Pancreas (tissue), 10 donors: ENCODE data around the gene ODF4. TPM values are rescaled to one million over a fixed set of nuclear protein-coding genes. Genes with fewer than 3 reads are reported as not detected.
"Not testable (repeated sequence)": the region's sequence is repeated elsewhere in the genome, so short reads cannot be mapped to it uniquely, and the experiment has no call there.

ENCODE experiments used
- ATAC-seq, 4 donors: fragments of 200-7000 bp; cut with Tn5 transposase; one replicate each; pipeline versions ENCODE4 v1.8.0 to v1.9.1; 2020; ENCODE audit warnings: mild to moderate bottlenecking in 4 of 4, moderate library complexity in 4 of 4
- DNase-seq, 6 donors: peaks; one replicate each; pipeline ENCODE4 v3.0.0-alpha.2; 2020
- FAIRE-seq: peaks from 2 replicates; lab custom pipeline; 2012; peaks lifted over from hg19 to GRCh38; lab: Jason Lieb, UNC
- H3K27ac ChIP-seq, 4 donors: fragments of 200-600 bp; sonication (generic); 1 replicate in 3 of 4; 2 replicates in 1 of 4; pipeline versions ENCODE4 v1.5.0 to v1.8.0; 2020
- H3K27me3 ChIP-seq, 4 donors: fragments of 200-600 bp; one replicate each; pipeline ENCODE4 v1.8.0; 2021
- H3K36me3 ChIP-seq, 3 donors: fragments of 200-600 bp; sonication (generic) in 1 of 3; one replicate each; pipeline versions ENCODE4 v1.5.0 to v1.8.0; 2020 to 2021
- H3K4me1 ChIP-seq, 3 donors: fragments of 200-600 bp; one replicate each; pipeline ENCODE4 v1.8.0; 2021
- H3K4me3 ChIP-seq, 4 donors: fragments of 200-600 bp; sonication (generic) in 2 of 4; one replicate each; pipeline versions ENCODE4 v1.5.0 to v1.8.0; 2020 to 2021
- H3K9me3 ChIP-seq, 4 donors: fragments of 200-600 bp; one replicate each; pipeline ENCODE4 v1.8.0; 2021
- WGBS, 2 donors: extraction: QIAGEN DNeasy Blood & Tissue Kit; methylation state at CpG; one replicate each; pipeline ENCODE4 v1.1.7; 2013; 5-methylcytosine and 5-hydroxymethylcytosine counted together
- intact Hi-C, 3 donors: fragments of 100-400 bp; cut with DNase I; formaldehyde crosslinking; loops; one replicate each; pipeline versions ENCODE4 v1.11.1 to v1.14.2; 2022
- polyA plus RNA-seq, 2 donors: library from polyadenylated mRNA; stranded (reverse); fragments of 200-250 nt; gene quantifications; one replicate each; pipeline ENCODE4 v1.2.3, GENCODE V29; 2013
- total RNA-seq, 6 donors: library from RNA; stranded (reverse); fragmentation: NEBNext Ultra II Directional in 4 of 6; extraction: Animal tissue kit (Norgen Biotek cat#: 25700) in 4 of 6; gene quantifications; one replicate each; pipeline versions ENCODE4 v1.2.1 to v1.2.4, GENCODE V29; 2021 to 2023
- TF ChIP-seq, protein P1 (sequence below), 4 donors: fragments of 200-600 bp; sonication (generic) in 3 of 4; IDR thresholded peaks; one replicate each; pipeline versions ENCODE4 v1.5.0 to v1.8.0; 2021; ENCODE audit warnings: antibody characterized with exemption in 4 of 4
- donor health status: healthy with polysubstance abuse.
- donor health status: DM: no; HTN: no; CAD: no; lungs with moderate emphysema.
- donor health status: DM: no; HTN: no; CAD: no.
- donor health status: control.
- donor health status: control.
- donor health status: Bipolar disorder and iron deficiency.
- donor health status: DM: yes; HTN: yes; CAD: no.
- donor health status: DM: no; HTN: no; CAD: no.
- donor health status: DM: no; HTN: no; CAD: no.
- donor health status: DM: yes; HTN: yes; CAD: no.

Gene ODF4
- total and polyA plus RNA-seq, 8 donors: not detected

DNA sequence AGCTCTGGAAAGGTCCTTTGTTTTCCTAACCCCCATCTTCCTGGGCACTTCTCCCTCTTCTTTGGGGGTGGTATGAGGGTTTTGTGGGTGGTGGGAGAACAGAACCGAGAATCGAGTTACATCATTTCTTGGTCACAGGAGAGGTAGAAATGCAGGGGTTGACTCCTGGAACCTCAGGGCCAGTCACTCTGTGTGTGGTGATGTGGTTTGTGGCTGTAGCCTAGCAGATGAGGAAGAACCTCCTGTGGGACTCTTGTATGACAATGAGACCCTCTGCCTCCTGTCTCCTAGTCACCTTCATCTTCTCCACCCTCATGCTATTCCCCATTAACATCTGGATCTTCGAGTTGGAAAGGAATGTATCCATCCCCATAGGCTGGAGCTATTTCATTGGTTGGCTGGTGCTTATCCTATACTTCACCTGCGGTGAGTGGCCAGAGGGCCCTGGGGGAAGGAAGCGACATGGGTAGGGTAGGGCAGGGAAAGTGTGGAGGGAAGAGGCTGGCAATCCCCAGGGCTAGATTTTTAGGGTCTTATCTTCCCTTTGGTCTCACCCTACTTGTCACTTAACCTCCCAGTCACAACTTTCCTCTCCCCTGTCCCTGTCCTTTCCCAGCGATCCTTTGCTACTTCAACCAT lies 5.5 kb downstream of the ODF4 start:
- DNase-seq (no peak), ATAC-seq (no peak), FAIRE-seq (no peak)
- no peak overlapping the region for H3K4me3 ChIP-seq
- WGBS, 2 donors: 53 to 64% methylated on average over 6 of the region's 6 CpGs
- no peaks in the 10 kb centered on the region for H3K9me3 ChIP-seq
- TF ChIP-seq, protein P1, sequence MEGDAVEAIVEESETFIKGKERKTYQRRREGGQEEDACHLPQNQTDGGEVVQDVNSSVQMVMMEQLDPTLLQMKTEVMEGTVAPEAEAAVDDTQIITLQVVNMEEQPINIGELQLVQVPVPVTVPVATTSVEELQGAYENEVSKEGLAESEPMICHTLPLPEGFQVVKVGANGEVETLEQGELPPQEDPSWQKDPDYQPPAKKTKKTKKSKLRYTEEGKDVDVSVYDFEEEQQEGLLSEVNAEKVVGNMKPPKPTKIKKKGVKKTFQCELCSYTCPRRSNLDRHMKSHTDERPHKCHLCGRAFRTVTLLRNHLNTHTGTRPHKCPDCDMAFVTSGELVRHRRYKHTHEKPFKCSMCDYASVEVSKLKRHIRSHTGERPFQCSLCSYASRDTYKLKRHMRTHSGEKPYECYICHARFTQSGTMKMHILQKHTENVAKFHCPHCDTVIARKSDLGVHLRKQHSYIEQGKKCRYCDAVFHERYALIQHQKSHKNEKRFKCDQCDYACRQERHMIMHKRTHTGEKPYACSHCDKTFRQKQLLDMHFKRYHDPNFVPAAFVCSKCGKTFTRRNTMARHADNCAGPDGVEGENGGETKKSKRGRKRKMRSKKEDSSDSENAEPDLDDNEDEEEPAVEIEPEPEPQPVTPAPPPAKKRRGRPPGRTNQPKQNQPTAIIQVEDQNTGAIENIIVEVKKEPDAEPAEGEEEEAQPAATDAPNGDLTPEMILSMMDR (IDR thresholded peaks at IDR 0.05): no peak
- no peaks in the 10 kb centered on the region for H3K27me3 ChIP-seq
- H3K27ac ChIP-seq: no peak overlapping the region
- intact Hi-C loops: no loop called here
- H3K36me3 ChIP-seq: no peaks in the 10 kb centered on the region
- no peaks in the 10 kb centered on the region for H3K4me1 ChIP-seq

DNA sequence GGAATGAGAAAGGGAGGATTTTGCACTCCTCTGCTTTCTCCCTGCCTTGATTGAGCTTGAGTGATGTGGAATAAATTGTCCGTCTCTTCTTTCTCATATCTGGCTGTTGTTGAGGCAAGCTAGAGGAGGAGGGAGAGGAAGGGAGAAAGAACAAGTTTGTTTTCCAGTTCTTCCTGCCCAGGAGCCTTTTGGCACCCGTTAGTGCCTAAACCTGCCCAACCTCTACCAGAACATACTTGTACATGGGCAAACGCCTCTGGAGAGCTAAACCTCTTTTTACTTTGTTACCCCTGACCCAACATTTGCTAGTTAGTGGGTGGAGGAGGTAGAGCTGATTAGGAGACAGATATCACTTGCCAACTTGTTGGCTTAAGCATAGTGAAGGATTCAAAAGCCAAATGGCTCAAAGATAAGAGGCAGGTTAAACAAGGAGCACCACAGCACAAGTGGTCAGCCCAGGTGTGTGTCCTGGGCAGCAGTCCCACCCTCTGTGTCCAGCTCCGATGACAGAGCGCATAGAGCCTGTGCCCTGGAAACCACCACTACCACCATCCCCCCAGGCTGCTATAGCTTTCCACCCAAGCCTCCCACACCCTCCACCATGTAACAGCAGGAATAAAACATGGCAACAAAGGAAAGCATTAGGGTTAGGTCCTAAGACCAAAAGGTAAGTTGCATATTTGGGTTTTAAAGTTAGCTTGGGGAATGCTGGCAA lies 6.5 kb downstream of the ODF4 start:
- Histone ChIP-seq H3K4me1 (no peaks in the 10 kb centered on the region), H3K36me3 (no peaks in the 10 kb centered on the region), H3K4me3 (no peak overlapping the region), H3K27me3 (no peaks in the 10 kb centered on the region), H3K27ac (no peak overlapping the region), H3K9me3 (no peaks in the 10 kb centered on the region)
- DNase-seq: no peak
- FAIRE-seq: no peak
- TF ChIP-seq, protein P1 (IDR thresholded peaks at IDR 0.05): no peak
- peak in 1 of 4 donors; percentile 37 for ATAC-seq
- intact Hi-C loops: no loop called here
- WGBS, 2 donors: 19 to 22% methylated on average over 5 of the region's 5 CpGs

DNA sequence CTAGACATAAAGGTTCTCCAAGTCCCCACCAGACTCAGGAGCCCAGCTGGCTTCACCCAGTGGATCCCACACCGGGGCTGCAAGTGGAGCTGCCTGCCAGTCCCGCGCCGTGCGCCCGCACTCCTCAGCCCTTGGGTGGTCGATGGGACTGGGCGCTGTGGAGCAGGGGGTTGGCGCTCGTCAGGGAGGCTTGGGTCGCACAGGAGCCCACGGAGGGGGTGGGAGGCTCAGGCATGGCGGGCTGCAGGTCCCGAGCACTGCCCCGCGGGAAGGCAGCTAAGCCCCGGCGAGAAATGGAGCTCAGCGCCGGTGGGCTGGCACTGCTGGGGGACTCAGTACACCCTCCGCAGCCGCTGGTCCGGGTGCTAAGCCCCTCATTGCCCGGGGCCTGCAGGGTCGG lies 7.4 kb downstream of the ODF4 start:
- ATAC-seq, H3K4me1 ChIP-seq, H3K4me3 ChIP-seq, DNase-seq, intact Hi-C loops, H3K27ac ChIP-seq, H3K36me3 ChIP-seq, H3K27me3 ChIP-seq, H3K9me3 ChIP-seq, FAIRE-seq: not testable (repeated sequence)
- WGBS, 2 donors: 37 to 48% methylated on average over 23 to 25 of the region's 25 CpGs

DNA sequence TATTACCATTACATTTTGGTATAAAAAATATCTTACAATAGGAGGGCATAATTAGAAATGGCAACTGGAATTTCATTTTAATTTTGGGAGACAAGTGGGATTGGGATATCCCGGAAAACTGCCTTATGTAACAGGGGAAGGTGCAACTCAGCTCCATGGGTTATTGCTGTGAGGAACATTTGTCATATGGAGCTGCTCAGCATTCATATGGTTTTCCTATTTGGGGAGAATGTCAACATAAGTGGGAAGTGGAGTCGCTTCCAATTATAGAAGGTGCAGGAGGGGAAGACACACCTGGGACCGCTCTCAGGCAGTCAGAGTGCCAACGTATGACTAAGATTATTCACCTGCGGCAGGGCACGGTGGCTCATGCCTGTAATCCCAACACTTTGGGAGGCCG lies 10.7 kb downstream of the ODF4 start:
- TF ChIP-seq, protein P1 (IDR thresholded peaks at IDR 0.05): no peak
- DNase-seq (no peak), FAIRE-seq (no peak), ATAC-seq (peak in 1 of 4 donors; percentile 35)
- no peaks in the 10 kb centered on the region for H3K9me3 ChIP-seq
- H3K27ac ChIP-seq: no peak overlapping the region
- no peaks in the 10 kb centered on the region for H3K36me3 ChIP-seq
- WGBS, 2 donors: 32 to 33% methylated on average over 7 of the region's 7 CpGs
- intact Hi-C loops: no loop called here
- no peaks in the 10 kb centered on the region for H3K27me3 ChIP-seq
- no peak overlapping the region for H3K4me3 ChIP-seq
- no peaks in the 10 kb centered on the region for H3K4me1 ChIP-seq

DNA sequence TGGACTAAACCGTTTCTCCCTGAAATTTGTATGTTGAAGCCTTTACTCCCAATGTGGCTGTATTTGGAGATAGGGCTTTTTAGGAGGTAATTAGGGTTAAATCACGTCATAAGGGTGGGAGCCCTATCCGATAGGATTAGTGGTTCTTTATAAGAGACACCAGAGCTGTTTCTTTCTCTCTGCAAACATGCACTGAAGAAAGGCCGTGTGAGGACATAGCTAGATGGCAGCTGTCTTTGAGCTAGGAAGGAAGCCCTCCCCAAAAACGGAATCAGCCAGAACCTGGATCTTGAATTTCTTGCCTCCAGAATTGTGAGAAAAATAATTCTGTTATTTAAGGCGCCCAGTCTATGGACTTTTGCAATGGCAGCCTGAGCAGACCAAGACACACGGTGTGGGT lies 14.1 kb downstream of the ODF4 start:
- H3K36me3 ChIP-seq: no peaks in the 10 kb centered on the region
- H3K4me3 ChIP-seq: no peak overlapping the region
- no peak overlapping the region for H3K27ac ChIP-seq
- WGBS, 2 donors: 76 to 84% methylated on average over 7 of the region's 7 CpGs
- intact Hi-C loops: no loop called here
- no peaks in the 10 kb centered on the region for H3K9me3 ChIP-seq
- DNase-seq (no peak), ATAC-seq (no peak), FAIRE-seq (no peak)
- no peaks in the 10 kb centered on the region for H3K4me1 ChIP-seq
- H3K27me3 ChIP-seq: no peaks in the 10 kb centered on the region
- TF ChIP-seq, protein P1 (IDR thresholded peaks at IDR 0.05): no peak
